ENCODE measurements around the gene NKX1-2.

DNA sequence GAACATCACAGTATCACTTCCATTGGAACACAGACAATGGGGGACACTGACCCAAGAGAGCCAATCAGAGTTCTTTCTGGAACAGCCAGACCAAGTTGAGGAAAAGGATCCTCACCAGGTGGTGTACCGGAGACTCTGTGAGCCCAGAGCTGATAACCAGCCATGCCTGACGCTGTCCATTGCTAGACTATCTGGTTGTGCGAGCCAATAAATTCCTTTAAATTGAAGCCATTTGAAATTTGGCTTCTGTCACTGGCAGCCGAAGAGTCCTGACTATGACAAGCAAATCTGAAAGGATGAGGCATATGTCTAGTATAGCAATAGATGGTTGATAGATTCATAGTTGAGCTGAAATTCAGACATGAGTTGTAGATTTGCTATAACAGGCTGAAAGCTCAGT lies 8.6 kb upstream of the NKX1-2 start:
- TF ChIP-seq, protein P1, sequence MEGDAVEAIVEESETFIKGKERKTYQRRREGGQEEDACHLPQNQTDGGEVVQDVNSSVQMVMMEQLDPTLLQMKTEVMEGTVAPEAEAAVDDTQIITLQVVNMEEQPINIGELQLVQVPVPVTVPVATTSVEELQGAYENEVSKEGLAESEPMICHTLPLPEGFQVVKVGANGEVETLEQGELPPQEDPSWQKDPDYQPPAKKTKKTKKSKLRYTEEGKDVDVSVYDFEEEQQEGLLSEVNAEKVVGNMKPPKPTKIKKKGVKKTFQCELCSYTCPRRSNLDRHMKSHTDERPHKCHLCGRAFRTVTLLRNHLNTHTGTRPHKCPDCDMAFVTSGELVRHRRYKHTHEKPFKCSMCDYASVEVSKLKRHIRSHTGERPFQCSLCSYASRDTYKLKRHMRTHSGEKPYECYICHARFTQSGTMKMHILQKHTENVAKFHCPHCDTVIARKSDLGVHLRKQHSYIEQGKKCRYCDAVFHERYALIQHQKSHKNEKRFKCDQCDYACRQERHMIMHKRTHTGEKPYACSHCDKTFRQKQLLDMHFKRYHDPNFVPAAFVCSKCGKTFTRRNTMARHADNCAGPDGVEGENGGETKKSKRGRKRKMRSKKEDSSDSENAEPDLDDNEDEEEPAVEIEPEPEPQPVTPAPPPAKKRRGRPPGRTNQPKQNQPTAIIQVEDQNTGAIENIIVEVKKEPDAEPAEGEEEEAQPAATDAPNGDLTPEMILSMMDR (conservative IDR thresholded peaks at IDR 0.05) = no peak
- TF ChIP-seq ZFX (IDR thresholded peaks at IDR 0.05) = no peak

All from C4-2B (cell line).